Measurements from ENCODE around the gene THOC7. TPM values are rescaled to one million over a fixed set of nuclear protein-coding genes. Genes with fewer than 3 reads are reported as not detected.

The THOC7 gene
- total RNA-seq, 1 experiment from 2014 or later: 78.3 TPM

GRCh38 chr3:63911873-63912767, 48.5 kb upstream of the THOC7 start, which contains the start of gene SCAANT1:
SCAANT1 (minus strand) TSS chr3:63912383.
- TF ChIP-seq CTCF (IDR thresholded peaks at IDR 0.05; ENCODE audit: insufficient read depth in 1 of 2, low read depth in 1 of 2, low read length in 1 of 2, severe bottlenecking in 1 of 2, unreplicated experiment in 1 of 2): no peak
- peaks cover 10% of the 10 kb centered on the region for H3K4me1 ChIP-seq
- intact Hi-C loops (cut with micrococcal nuclease; ENCODE audit: unreplicated experiment): loop anchor here (1.0 to 2.0 kb wide), 3 partner anchors 21 to 49 kb away; partner anchors contain the start of genes ATXN7 and THOC7
- peak within 1 kb of the TSS; percentile 90 for H3K27ac Mint-ChIP-seq (ENCODE audit: unreplicated experiment)
- H3K9me3 ChIP-seq: no peaks in the 10 kb centered on the region
- peaks cover 21% of the 10 kb centered on the region for H3K36me3 Mint-ChIP-seq (ENCODE audit: insufficient read depth, unreplicated experiment)
- CTCF ChIA-PET: interaction anchor here (0.7 to 1.0 kb wide), 2 partner anchors 48 to 233 kb away, joined by 3 to 5 read pairs; no protein-coding TSS in a partner anchor
- no peaks in the 10 kb centered on the region for H3K27me3 Mint-ChIP-seq (ENCODE audit: insufficient read depth, unreplicated experiment)
- BruUV-seq (replicated peaks): no TSS peak
- H3K36me3 ChIP-seq (ENCODE audit: control insufficient read depth, insufficient read depth, low read length): no peaks in the 10 kb centered on the region
- H3K4me1 Mint-ChIP-seq (ENCODE audit: low read depth, unreplicated experiment): no peaks in the 10 kb centered on the region
- H3K4me3 Mint-ChIP-seq (ENCODE audit: unreplicated experiment): peak within 1 kb of the TSS; percentile 94
- DNase-seq: peak; percentile 91 to 95
- H3K27me3 ChIP-seq (replicated peaks; ENCODE audit: control insufficient read depth, insufficient read depth, low read length): no peaks in the 10 kb centered on the region
- H3K9me3 Mint-ChIP-seq (ENCODE audit: unreplicated experiment): no peaks in the 10 kb centered on the region
- POLR2A ChIA-PET: interaction anchor here (0.7 kb wide), 2 partner anchors 26 to 42 kb away, joined by 4 read pairs; no protein-coding TSS in a partner anchor
- H3K4me3 ChIP-seq (ENCODE audit: low read depth, low read length): peak within 1 kb of the TSS; percentile 55

- Histone ChIP-seq H3K9me3 (no peaks in the 10 kb centered on the region), H3K36me3 (ENCODE audit: control insufficient read depth, insufficient read depth, low read length) (no peaks in the 10 kb centered on the region), H3K27me3 (replicated peaks; ENCODE audit: control insufficient read depth, insufficient read depth, low read length) (no peaks in the 10 kb centered on the region), H3K4me1 (peaks cover 10% of the 10 kb centered on the region), H3K4me3 (ENCODE audit: low read depth, low read length) (peak overlapping the region; percentile 55)
- BruUV-seq (replicated peaks): TSS peak; percentile 89
- peaks cover 3% of the 10 kb centered on the region for H3K4me1 Mint-ChIP-seq (ENCODE audit: low read depth, unreplicated experiment)
- ChIA-PET POLR2A (interaction anchor here (0.7 kb wide), 1 partner anchor 27 kb away, joined by 4 read pairs; no protein-coding TSS in a partner anchor), CTCF (interaction anchor here (0.7 kb wide), 1 partner anchor 233 kb away, joined by 5 read pairs; no protein-coding TSS in a partner anchor)
- peaks cover 15% of the 10 kb centered on the region for H3K36me3 Mint-ChIP-seq (ENCODE audit: insufficient read depth, unreplicated experiment)
- H3K9me3 Mint-ChIP-seq (ENCODE audit: unreplicated experiment): no peaks in the 10 kb centered on the region
- no peaks in the 10 kb centered on the region for H3K27me3 Mint-ChIP-seq (ENCODE audit: insufficient read depth, unreplicated experiment)
- TF ChIP-seq CTCF (IDR thresholded peaks at IDR 0.05; ENCODE audit: insufficient read depth in 1 of 2, low read depth in 1 of 2, low read length in 1 of 2, severe bottlenecking in 1 of 2, unreplicated experiment in 1 of 2): no peak
- H3K27ac Mint-ChIP-seq (ENCODE audit: unreplicated experiment): peak overlapping the region; percentile 90
- peak overlapping the region; percentile 94 for H3K4me3 Mint-ChIP-seq (ENCODE audit: unreplicated experiment)
- DNase-seq: no peak
- intact Hi-C loops (cut with micrococcal nuclease; ENCODE audit: unreplicated experiment): no loop called here
Observed at GRCh38 chr3:63911509-63911872, 47.9 kb upstream of the THOC7 start.

GRCh38 chr3:63910891-63911290, 47.3 kb upstream of the THOC7 start:
- H3K4me1 Mint-ChIP-seq (ENCODE audit: low read depth, unreplicated experiment): peaks cover 4% of the 10 kb centered on the region
- ChIA-PET POLR2A (no interaction called here), CTCF (no interaction called here)
- Histone ChIP-seq H3K4me3 (ENCODE audit: low read depth, low read length) (peak overlapping the region; percentile 55), H3K27me3 (replicated peaks; ENCODE audit: control insufficient read depth, insufficient read depth, low read length) (no peaks in the 10 kb centered on the region), H3K4me1 (peaks cover 10% of the 10 kb centered on the region), H3K36me3 (ENCODE audit: control insufficient read depth, insufficient read depth, low read length) (no peaks in the 10 kb centered on the region), H3K9me3 (no peaks in the 10 kb centered on the region)
- H3K4me3 Mint-ChIP-seq (ENCODE audit: unreplicated experiment): peak overlapping the region; percentile 94
- H3K27ac Mint-ChIP-seq (ENCODE audit: unreplicated experiment): peak overlapping the region; percentile 90
- H3K27me3 Mint-ChIP-seq (ENCODE audit: insufficient read depth, unreplicated experiment): no peaks in the 10 kb centered on the region
- no peak for TF ChIP-seq CTCF (IDR thresholded peaks at IDR 0.05; ENCODE audit: insufficient read depth in 1 of 2, low read depth in 1 of 2, low read length in 1 of 2, severe bottlenecking in 1 of 2, unreplicated experiment in 1 of 2)
- no TSS peak for BruUV-seq (replicated peaks)
- H3K36me3 Mint-ChIP-seq (ENCODE audit: insufficient read depth, unreplicated experiment): peaks cover 9% of the 10 kb centered on the region
- intact Hi-C loops (cut with micrococcal nuclease; ENCODE audit: unreplicated experiment): no loop called here
- H3K9me3 Mint-ChIP-seq (ENCODE audit: unreplicated experiment): no peaks in the 10 kb centered on the region
- no peak for DNase-seq
